Tibial nerve (tissue), 4 donors: ENCODE measurements around the gene BTAF1. TPM values are rescaled to one million over a fixed set of nuclear protein-coding genes. Genes with fewer than 3 reads are reported as not detected.
"Not testable (repeated sequence)": the region's sequence is repeated elsewhere in the genome, so short reads cannot be mapped to it uniquely, and the experiment has no call there.

ENCODE experiments used
- DNase-seq, 2 donors: peaks; one replicate each; pipeline ENCODE4 v3.0.0-alpha.2; 2019; ENCODE audit warnings: low spot score in 2 of 2
- H3K27ac ChIP-seq, 4 donors: fragments of 200-600 bp; sonication (generic) in 3 of 4; one replicate each; pipeline ENCODE4 v1.5.1; 2017 to 2019; ENCODE audit warnings: mild to moderate bottlenecking in 1 of 4
- H3K27me3 ChIP-seq, 2 donors: fragments of 200-600 bp; sonication (generic) in 1 of 2; one replicate each; pipeline versions ENCODE4 v1.5.1 to v1.6.0; 2017 to 2019
- H3K36me3 ChIP-seq, 3 donors: fragments of 200-600 bp; sonication (generic); one replicate each; pipeline ENCODE4 v1.5.1; 2018 to 2019
- H3K4me1 ChIP-seq, 4 donors: fragments of 200-600 bp; sonication (generic) in 3 of 4; one replicate each; pipeline ENCODE4 v1.5.1; 2017 to 2019
- H3K4me3 ChIP-seq, 4 donors: fragments of 200-600 bp; sonication (generic) in 3 of 4; one replicate each; pipeline ENCODE4 v1.5.1; 2017 to 2019; ENCODE audit warnings: mild to moderate bottlenecking in 1 of 4, moderate library complexity in 1 of 4
- H3K9me3 ChIP-seq, 4 donors: fragments of 200-600 bp; sonication (generic) in 3 of 4; one replicate each; pipeline ENCODE4 v1.5.1; 2017 to 2019
- CTCF ChIP-seq, 5 experiments: fragments of 200-600 bp in 3 of 5; fragments of 450-650 bp in 2 of 5; sonication (generic) in 3 of 5; IDR thresholded peaks; one replicate each; pipeline ENCODE4 v1.5.1; 2016 to 2019; ENCODE audit warnings: antibody characterized with exemption in 5 of 5, mild to moderate bottlenecking in 3 of 5, moderate library complexity in 2 of 5
- EP300 ChIP-seq, 2 donors: sonication (generic); formaldehyde crosslinking; IDR thresholded peaks; one replicate each; pipeline ENCODE4 v1.6.1; 2017; ENCODE audit warnings: antibody characterized with exemption in 2 of 2, mild to moderate bottlenecking in 1 of 2
- POLR2A ChIP-seq, 2 donors: fragments of 450-650 bp; IDR thresholded peaks; one replicate each; pipeline ENCODE4 v1.6.1; 2017; ENCODE audit warnings: antibody characterized with exemption in 2 of 2, mild to moderate bottlenecking in 2 of 2, moderate library complexity in 2 of 2
- WGBS, 2 donors: methylation state at CpG; one replicate each; pipeline ENCODE4 v1.1.5; 2018; 5-methylcytosine and 5-hydroxymethylcytosine counted together
- total RNA-seq, 4 donors: library from RNA; depleted of rRNA; stranded (reverse); fragments of >200 nt; gene quantifications; one replicate each; pipeline ENCODE4 v1.1.0, GENCODE V29; 2016

The BTAF1 gene
- total RNA-seq, 4 donors from 2014 or later = 50.4 to 76.7 (median 58.1) TPM

DNA sequence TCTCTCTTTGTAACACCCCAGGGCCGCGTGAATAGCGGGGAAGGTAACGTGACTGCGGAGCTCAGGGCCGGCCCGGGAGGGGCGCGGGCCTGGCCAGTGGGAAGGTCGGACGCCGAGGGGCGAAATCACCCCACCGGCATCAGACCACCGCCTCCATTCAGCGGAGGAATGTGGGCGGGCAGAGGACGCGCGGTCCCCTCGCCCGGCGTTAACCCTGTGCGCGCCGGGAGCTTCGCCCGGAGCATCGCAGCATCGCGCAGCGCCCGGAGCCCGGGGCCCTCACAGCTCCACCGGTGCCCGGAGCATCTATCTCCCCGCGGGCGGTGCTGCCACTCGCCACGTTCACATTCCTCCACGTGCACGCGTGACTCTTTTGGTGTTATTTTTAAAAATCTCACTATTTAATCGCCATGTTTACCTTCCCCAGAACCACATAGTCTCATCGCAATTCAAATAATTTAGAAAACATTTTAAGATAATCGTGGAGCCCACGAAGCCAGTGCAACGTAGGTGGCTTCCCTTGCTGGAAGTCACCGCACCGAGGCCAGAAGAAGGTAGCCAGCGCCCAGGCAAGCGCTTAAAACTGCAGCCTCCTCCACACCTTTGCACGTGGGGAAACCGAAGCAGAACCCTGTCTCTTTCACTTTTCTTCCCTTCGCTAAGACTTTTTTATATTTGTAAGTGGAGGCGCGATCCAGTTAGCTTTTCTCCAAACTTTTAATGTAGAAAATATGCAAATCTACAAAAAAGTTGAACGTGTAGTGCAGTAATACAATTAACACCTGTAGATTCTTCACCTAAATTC is 36.1 kb upstream of the BTAF1 start:
- peak in 1 of 2 donors; percentile 15 for TF ChIP-seq POLR2A (IDR thresholded peaks at IDR 0.05)
- TF ChIP-seq CTCF (IDR thresholded peaks at IDR 0.05) = no peak
- peak in 1 of 2 donors; percentile 53 for TF ChIP-seq EP300 (IDR thresholded peaks at IDR 0.05)
- 0 to 1% methylated on average over 55 to 56 of the region's 59 CpGs for WGBS, 2 donors
- H3K27me3 ChIP-seq = no peaks in the 10 kb centered on the region

DNA sequence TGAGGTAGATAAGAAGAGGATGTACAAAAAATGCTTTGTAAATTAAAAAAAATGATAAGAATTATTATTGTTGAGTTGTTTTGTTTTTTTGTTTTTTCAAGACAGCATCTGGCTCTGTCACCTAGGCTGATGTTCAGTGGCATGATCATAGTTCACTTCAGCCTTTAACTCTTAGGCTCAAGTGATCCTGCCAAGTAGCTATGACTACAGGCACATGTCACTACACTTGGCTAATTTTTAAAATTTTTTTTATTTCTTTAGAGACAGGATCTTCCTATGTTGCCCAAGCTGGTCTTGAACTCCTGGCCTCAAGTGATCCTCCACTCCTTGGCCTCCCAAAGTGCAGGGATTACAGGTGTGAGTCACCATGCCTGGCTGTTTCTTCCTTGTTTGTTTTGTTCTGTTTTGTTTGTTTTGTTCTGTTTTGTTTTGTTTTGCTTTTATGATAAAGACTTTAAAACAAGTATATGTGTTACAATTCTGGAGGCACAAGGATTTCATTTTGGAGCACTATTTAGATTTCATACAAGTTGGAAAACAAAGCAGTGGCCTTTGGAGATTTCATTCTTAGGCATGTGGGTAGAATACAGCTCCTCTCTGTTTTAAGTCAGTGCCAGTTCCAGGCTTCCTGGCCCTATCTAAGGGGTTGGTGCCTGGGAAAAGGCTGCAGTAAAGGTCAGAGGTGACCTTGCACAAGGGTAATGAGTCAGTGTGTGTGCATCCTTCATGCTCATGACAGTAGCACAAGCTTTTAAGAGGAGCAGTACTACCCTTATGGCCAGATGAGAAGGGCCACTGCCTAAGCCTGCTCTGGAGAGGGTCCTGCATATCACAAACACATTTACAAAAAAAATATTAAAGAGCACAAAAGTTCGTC is 32.2 kb upstream of the BTAF1 start:
- Histone ChIP-seq H3K36me3 (no peaks in the 10 kb centered on the region), H3K9me3 (no peaks in the 10 kb centered on the region), H3K4me3 (no peak overlapping the region), H3K27me3 (no peaks in the 10 kb centered on the region), H3K4me1 (peaks cover 0 to 16% (median 4%) of the 10 kb centered on the region in 4 donors), H3K27ac (peak overlapping the region in 3 of 4 donors; percentile 25 to 42 (median 34))
- WGBS, 2 donors = 72 to 94% methylated on average over 1 of the region's 1 CpG
- TF ChIP-seq CTCF (IDR thresholded peaks at IDR 0.05) = no peak
- TF ChIP-seq EP300 (IDR thresholded peaks at IDR 0.05) = no peak
- no peak for TF ChIP-seq POLR2A (IDR thresholded peaks at IDR 0.05)
- no peak for DNase-seq

More for the DNA sequence above, 36.1 kb upstream of the BTAF1 start:
- Histone ChIP-seq H3K9me3 (no peaks in the 10 kb centered on the region), H3K27ac (peak overlapping the region; percentile 37 to 82 (median 60)), H3K36me3 (no peaks in the 10 kb centered on the region), H3K4me3 (peak overlapping the region; percentile 51 to 73 (median 56)), H3K4me1 (peaks cover 0 to 34% (median 9%) of the 10 kb centered on the region in 4 donors)
- peak in 1 of 2 donors; percentile 41 for DNase-seq

- 90 to 100% methylated on average over 2 of the region's 2 CpGs for WGBS, 2 donors
- H3K9me3 ChIP-seq = no peaks in the 10 kb centered on the region
- H3K36me3 ChIP-seq = no peaks in the 10 kb centered on the region
- no peak for TF ChIP-seq EP300 (IDR thresholded peaks at IDR 0.05)
- no peak for TF ChIP-seq CTCF (IDR thresholded peaks at IDR 0.05)
- no peak for TF ChIP-seq POLR2A (IDR thresholded peaks at IDR 0.05)
- no peaks in the 10 kb centered on the region for H3K27me3 ChIP-seq
- no peak for DNase-seq
- peaks cover 0 to 3% (median under 1%) of the 10 kb centered on the region in 4 donors for H3K4me1 ChIP-seq
- H3K4me3 ChIP-seq = no peak overlapping the region
- H3K27ac ChIP-seq = no peak overlapping the region
These were observed 30.5 kb upstream of the BTAF1 start for GRCh38 chr10:91893051-91893450.

GRCh38 chr10:91894261-91894685 is 29.3 kb upstream of the BTAF1 start:
- not testable (repeated sequence) for DNase-seq, H3K4me1 ChIP-seq, H3K9me3 ChIP-seq, H3K27me3 ChIP-seq, H3K4me3 ChIP-seq, H3K27ac ChIP-seq, H3K36me3 ChIP-seq
- 89 to 91% methylated on average over 14 of the region's 14 CpGs for WGBS, 2 donors

DNA sequence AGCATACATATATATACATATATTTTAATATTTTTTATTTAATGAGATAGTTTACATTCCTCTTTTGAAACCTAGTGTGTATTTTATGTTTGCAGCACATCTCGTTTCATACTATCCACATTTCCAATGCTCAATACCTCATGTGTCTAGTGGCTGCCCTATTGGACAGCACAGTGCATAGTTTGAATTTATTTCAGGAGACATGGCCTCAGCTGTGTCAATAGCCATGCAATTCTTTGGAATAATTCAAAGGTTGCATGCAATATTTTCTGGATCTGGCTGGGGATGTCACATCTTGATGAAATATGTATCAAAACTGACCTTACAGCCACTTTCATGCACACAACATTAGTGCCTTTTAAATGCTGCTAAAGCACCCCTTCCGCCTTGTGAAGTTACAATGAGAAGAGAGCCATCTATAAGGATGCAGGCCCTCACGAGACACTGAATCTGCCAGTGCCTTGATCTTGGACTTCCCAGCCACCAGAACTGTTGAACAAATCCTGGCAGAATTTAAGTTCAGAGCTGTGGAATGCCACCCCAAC is 27.3 kb upstream of the BTAF1 start:
- no peak overlapping the region for H3K4me3 ChIP-seq
- no peak overlapping the region for H3K27ac ChIP-seq
- 74 to 87% methylated on average over 3 of the region's 3 CpGs for WGBS, 2 donors
- no peaks in the 10 kb centered on the region for H3K36me3 ChIP-seq
- no peaks in the 10 kb centered on the region for H3K9me3 ChIP-seq
- H3K27me3 ChIP-seq = no peaks in the 10 kb centered on the region
- no peak for DNase-seq
- TF ChIP-seq POLR2A (IDR thresholded peaks at IDR 0.05) (no peak), EP300 (IDR thresholded peaks at IDR 0.05) (no peak), CTCF (IDR thresholded peaks at IDR 0.05) (no peak)
- H3K4me1 ChIP-seq = no peaks in the 10 kb centered on the region
